GM12892 (cell line): ENCODE results near the gene HGS.
A peak's percentile ranks its signal among the peaks of the same experiment; 100 is the strongest.
"Not testable (repeated sequence)": the region's sequence is repeated elsewhere in the genome, so short reads cannot be mapped to it uniquely, and the experiment has no call there.

Experiments
- DNase-seq: peaks from one replicate; pipeline ENCODE4 v3.0.0; 2011; ENCODE audit not compliant: insufficient read length
- FAIRE-seq: peaks from 2 replicates; lab custom pipeline; 2011; peaks lifted over from hg19 to GRCh38; lab: Jason Lieb, UNC
- POLR2A ChIP-seq: IDR thresholded peaks from 2 replicates; pipeline ENCODE4 v1.6.1; 2011; ENCODE audit warnings: low read depth, low read length, control low read depth
- POLR2AphosphoS5 ChIP-seq: IDR thresholded peaks from 2 replicates; pipeline ENCODE4 v1.6.1; 2011; ENCODE audit warnings: low read depth, low read length, control low read depth
- TAF1 ChIP-seq: IDR thresholded peaks from 2 replicates; pipeline ENCODE4 v1.6.1; 2011; ENCODE audit warnings: low read depth, mild to moderate bottlenecking, control low read depth, low read length, borderline replicate concordance

HGS gene

GRCh38 chr17:81734405-81735263 lies 50.8 kb downstream of the HGS start:
- FAIRE-seq (no peak), DNase-seq (no peak)
- TF ChIP-seq POLR2AphosphoS5: no peak
- no peak for TF ChIP-seq TAF1
- TF ChIP-seq POLR2A: no peak

GRCh38 chr17:81735264-81736102 lies 51.7 kb downstream of the HGS start:
- DNase-seq (no peak), FAIRE-seq (peak; percentile 84)
- TF ChIP-seq POLR2A (no peak), TAF1 (no peak), POLR2AphosphoS5 (no peak)

GRCh38 chr17:81737947-81738800 lies 54.4 kb downstream of the HGS start:
- no peak for FAIRE-seq
- TF ChIP-seq POLR2A (no peak), POLR2AphosphoS5 (no peak), TAF1 (no peak)
- no peak for DNase-seq

- FAIRE-seq: no peak
- TF ChIP-seq POLR2AphosphoS5 (no peak), TAF1 (no peak)
- no peak for DNase-seq
These were observed 55.1 kb downstream of the HGS start for GRCh38 chr17:81738801-81739393.

GRCh38 chr17:81739593-81739992 lies 55.8 kb downstream of the HGS start:
- FAIRE-seq, DNase-seq: not testable (repeated sequence)

- no peak for DNase-seq
- no peak for FAIRE-seq
- TF ChIP-seq POLR2A: no peak
- TF ChIP-seq POLR2AphosphoS5: no peak
- no peak for TF ChIP-seq TAF1
These were observed 56.7 kb downstream of the HGS start for GRCh38 chr17:81740395-81740961.

- TF ChIP-seq TAF1 (no peak), POLR2AphosphoS5 (no peak), POLR2A (no peak)
- no peak for DNase-seq
- FAIRE-seq: no peak
These were observed 57.3 kb downstream of the HGS start for GRCh38 chr17:81741049-81741593.

GRCh38 chr17:81741594-81742452 lies 58.0 kb downstream of the HGS start:
- TF ChIP-seq POLR2AphosphoS5 (no peak), TAF1 (no peak), POLR2A (no peak)
- no peak for DNase-seq
- FAIRE-seq: no peak
